Calu3 (cell line): ENCODE results near the gene RAD51B. TPM values are rescaled to one million over a fixed set of nuclear protein-coding genes. Genes with fewer than 3 reads are reported as not detected.
A peak's percentile ranks its signal among the peaks of the same experiment; 100 is the strongest.

Experiments
- BruUV-seq: library from RNA; stranded (reverse); fragments of 400-500 nt; replicated peaks from 2 replicates; lab custom pipeline; 2021; lab: Mats Ljungman, UMichigan
- CTCF ChIA-PET: fragments of 300-600 bp; sonication (Branson Sonifier 250); formaldehyde crosslinking; loops from one replicate; lab custom pipeline; 2022; ENCODE audit warnings: antibody characterized with exemption; lab: Charles Lee
- DNase-seq: peaks from one replicate; pipeline ENCODE4 v3.0.0; 2022
- H3K27ac Mint-ChIP-seq: one replicate; pipeline ENCODE4 v1.8.0; 2022; ENCODE audit warnings: mixed read lengths; ENCODE audit not compliant: unreplicated experiment
- H3K27me3 Mint-ChIP-seq: one replicate; pipeline ENCODE4 v1.8.0; 2022; ENCODE audit warnings: mixed read lengths; ENCODE audit not compliant: unreplicated experiment
- H3K36me3 Mint-ChIP-seq: one replicate; pipeline ENCODE4 v1.8.0; 2022; ENCODE audit warnings: mild to moderate bottlenecking, moderate library complexity, mixed read lengths; ENCODE audit not compliant: insufficient read depth, unreplicated experiment
- H3K4me1 Mint-ChIP-seq: one replicate; pipeline ENCODE4 v1.8.0; 2022; ENCODE audit warnings: mild to moderate bottlenecking, low read depth, mixed read lengths; ENCODE audit not compliant: unreplicated experiment
- H3K4me3 Mint-ChIP-seq: one replicate; pipeline ENCODE4 v1.8.0; 2022; ENCODE audit warnings: mild to moderate bottlenecking, low read depth, moderate library complexity, mixed read lengths; ENCODE audit not compliant: unreplicated experiment
- H3K9me3 Mint-ChIP-seq: one replicate; pipeline ENCODE4 v1.8.0; 2022; ENCODE audit warnings: low read depth, mixed read lengths; ENCODE audit not compliant: unreplicated experiment
- intact Hi-C: fragments of 100-400 bp; cut with micrococcal nuclease; formaldehyde crosslinking; loops from one replicate; pipeline ENCODE4 v1.10.0; 2022; ENCODE audit not compliant: unreplicated experiment
- total RNA-seq: library from RNA; stranded (reverse); gene quantifications from 2 replicates; pipeline ENCODE4 v1.2.3, GENCODE V29; 2022
- TF ChIP-seq, protein P1 (sequence below): fragments of 200-600 bp; IDR thresholded peaks from one replicate; pipeline ENCODE4 v1.8.0; 2022; ENCODE audit warnings: antibody characterized with exemption; ENCODE audit not compliant: unreplicated experiment

Gene RAD51B
- total RNA-seq, 1 experiment from 2014 or later = 24.7 TPM

DNA sequence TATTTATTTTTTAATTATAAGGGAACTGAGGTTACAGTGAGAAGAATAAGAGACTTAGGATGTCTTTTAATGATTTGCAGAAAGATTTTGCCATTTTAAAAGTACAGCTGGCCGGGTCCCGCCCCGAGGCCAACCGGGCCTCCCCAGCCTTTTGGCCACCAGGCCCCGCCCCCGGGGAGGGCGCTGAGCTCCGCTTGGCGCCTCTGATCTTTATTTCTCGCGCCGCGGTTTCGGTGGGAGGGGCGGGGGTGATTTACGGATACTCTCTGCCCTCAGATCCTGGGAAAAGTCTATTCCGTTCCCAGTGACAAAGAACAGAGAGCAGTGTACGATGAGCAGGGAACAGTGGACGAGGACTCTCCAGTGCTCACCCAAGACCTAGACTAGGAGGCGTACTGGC lies 20.8 kb upstream of the RAD51B start:
- TF ChIP-seq, protein P1, sequence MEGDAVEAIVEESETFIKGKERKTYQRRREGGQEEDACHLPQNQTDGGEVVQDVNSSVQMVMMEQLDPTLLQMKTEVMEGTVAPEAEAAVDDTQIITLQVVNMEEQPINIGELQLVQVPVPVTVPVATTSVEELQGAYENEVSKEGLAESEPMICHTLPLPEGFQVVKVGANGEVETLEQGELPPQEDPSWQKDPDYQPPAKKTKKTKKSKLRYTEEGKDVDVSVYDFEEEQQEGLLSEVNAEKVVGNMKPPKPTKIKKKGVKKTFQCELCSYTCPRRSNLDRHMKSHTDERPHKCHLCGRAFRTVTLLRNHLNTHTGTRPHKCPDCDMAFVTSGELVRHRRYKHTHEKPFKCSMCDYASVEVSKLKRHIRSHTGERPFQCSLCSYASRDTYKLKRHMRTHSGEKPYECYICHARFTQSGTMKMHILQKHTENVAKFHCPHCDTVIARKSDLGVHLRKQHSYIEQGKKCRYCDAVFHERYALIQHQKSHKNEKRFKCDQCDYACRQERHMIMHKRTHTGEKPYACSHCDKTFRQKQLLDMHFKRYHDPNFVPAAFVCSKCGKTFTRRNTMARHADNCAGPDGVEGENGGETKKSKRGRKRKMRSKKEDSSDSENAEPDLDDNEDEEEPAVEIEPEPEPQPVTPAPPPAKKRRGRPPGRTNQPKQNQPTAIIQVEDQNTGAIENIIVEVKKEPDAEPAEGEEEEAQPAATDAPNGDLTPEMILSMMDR = no peak
- no peak overlapping the region for H3K27ac Mint-ChIP-seq
- CTCF ChIA-PET = interaction anchor here (0.5 kb wide), 1 partner anchor 12 kb away, joined by 3 read pairs; no protein-coding TSS in a partner anchor
- H3K36me3 Mint-ChIP-seq = peaks cover 4% of the 10 kb centered on the region
- no TSS peak for BruUV-seq
- H3K4me3 Mint-ChIP-seq = no peak overlapping the region
- H3K4me1 Mint-ChIP-seq = no peaks in the 10 kb centered on the region
- no peak for DNase-seq
- H3K27me3 Mint-ChIP-seq = no peaks in the 10 kb centered on the region
- intact Hi-C loops = no loop called here
- H3K9me3 Mint-ChIP-seq = no peaks in the 10 kb centered on the region

DNA sequence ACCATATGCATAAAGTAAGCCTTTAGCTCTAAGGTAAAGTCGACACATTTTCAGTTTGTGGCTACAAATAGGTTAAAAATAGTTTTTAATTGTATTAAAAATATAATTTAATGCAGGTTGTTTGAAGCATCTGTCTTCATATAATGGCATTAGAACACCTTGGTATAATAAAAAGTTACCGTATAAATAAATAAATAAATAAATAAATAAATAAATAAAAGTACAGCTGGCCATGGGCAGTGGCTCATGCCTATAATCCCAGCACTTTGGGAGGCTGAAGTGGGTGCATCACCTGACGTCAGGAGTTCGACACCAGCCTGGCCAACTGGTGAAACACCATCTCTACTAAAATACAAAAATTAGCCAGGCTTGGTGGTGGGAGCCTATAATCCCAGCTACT lies 18.8 kb upstream of the RAD51B start:
- no peak overlapping the region for H3K4me3 Mint-ChIP-seq
- H3K9me3 Mint-ChIP-seq = no peaks in the 10 kb centered on the region
- CTCF ChIA-PET = interaction anchor here (0.6 kb wide), 1 partner anchor 30 kb away, joined by 10 read pairs; no protein-coding TSS in a partner anchor
- peaks cover 4% of the 10 kb centered on the region for H3K36me3 Mint-ChIP-seq
- DNase-seq = no peak
- no peak overlapping the region for H3K27ac Mint-ChIP-seq
- H3K4me1 Mint-ChIP-seq = no peaks in the 10 kb centered on the region
- BruUV-seq = no TSS peak
- TF ChIP-seq, protein P1 = no peak
- no peaks in the 10 kb centered on the region for H3K27me3 Mint-ChIP-seq
- intact Hi-C loops = no loop called here

DNA sequence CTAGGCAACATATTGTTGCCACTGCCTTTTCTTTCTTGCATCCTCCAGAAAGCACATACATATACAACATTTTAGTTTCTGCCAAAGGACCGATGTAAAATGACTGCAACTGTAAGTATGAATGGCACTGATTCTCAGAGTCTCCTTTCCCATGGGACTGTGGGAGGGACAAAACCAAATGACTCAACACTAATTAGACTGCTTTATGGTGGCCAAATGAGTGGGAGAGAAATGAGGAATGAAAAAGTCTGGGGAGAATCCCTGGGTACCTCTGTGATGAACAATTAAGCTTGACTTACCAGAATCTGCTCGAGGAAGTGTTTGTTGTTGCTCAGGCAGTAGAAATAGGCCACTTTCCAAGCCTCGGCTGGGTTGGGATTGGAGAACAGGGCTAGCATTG lies 13.3 kb upstream of the RAD51B start:
- H3K36me3 Mint-ChIP-seq = peaks cover 12% of the 10 kb centered on the region

GRCh38 chr14:67814821-67815220 lies 4.8 kb upstream of the RAD51B start:
- Mint-ChIP-seq H3K36me3 (peaks cover 35% of the 10 kb centered on the region), H3K9me3 (no peaks in the 10 kb centered on the region), H3K27ac (no peak overlapping the region), H3K4me1 (peaks cover 12% of the 10 kb centered on the region), H3K4me3 (peak overlapping the region; percentile 86), H3K27me3 (no peaks in the 10 kb centered on the region)
- no TSS peak for BruUV-seq
- TF ChIP-seq, protein P1 = no peak
- intact Hi-C loops = no loop called here
- no peak for DNase-seq
- CTCF ChIA-PET = no interaction called here

More for the DNA sequence above, 13.3 kb upstream of the RAD51B start:
- BruUV-seq = no TSS peak
- Mint-ChIP-seq H3K27me3 (no peaks in the 10 kb centered on the region), H3K27ac (no peak overlapping the region), H3K4me3 (no peak overlapping the region), H3K9me3 (no peaks in the 10 kb centered on the region), H3K4me1 (no peaks in the 10 kb centered on the region)
- DNase-seq = no peak
- TF ChIP-seq, protein P1 = no peak
- intact Hi-C loops = no loop called here
- CTCF ChIA-PET = no interaction called here
